ENCODE results near the gene TRIM28. TPM values are rescaled to one million over a fixed set of nuclear protein-coding genes. Genes with fewer than 3 reads are reported as not detected.

The TRIM28 gene
- total and polyA plus RNA-seq, 9 of the 15 experiments (the other 6 are each of a cell fraction or from before 2014, with no cell fraction given) = 12.1 to 797 (median 490) TPM

GRCh38 chr19:58519355-58520256, 24.3 kb upstream of the TRIM28 start, which contains the start of gene ZBTB45 (continued):
- TF ChIP-seq MAZ (CRISPR knock-in tag; conservative IDR thresholded peaks at IDR 0.05 in 1 of 2, IDR thresholded peaks at IDR 0.05 in 1 of 2) (peak; percentile 86 to 94), ETV6 (IDR thresholded peaks at IDR 0.05; ENCODE audit: borderline replicate concordance in 1 of 2, low read depth in 2 of 2, low read length in 1 of 2) (peak; percentile 19 to 83; a peak in 3 of 4 replicates), ETV6 (CRISPR knock-in tag; IDR thresholded peaks at IDR 0.05; ENCODE audit: borderline replicate concordance) (no peak; the same call in 1 of the 2 replicates), XRCC5 (IDR thresholded peaks at IDR 0.05; ENCODE audit: low read depth, low read length) (peak; percentile 99), MEF2D (tag; conservative IDR thresholded peaks at IDR 0.05; ENCODE audit: low read depth) (no peak), ZBTB34 (CRISPR knock-in tag; IDR thresholded peaks at IDR 0.05) (no peak), ARID3B (CRISPR knock-in tag; IDR thresholded peaks at IDR 0.05; ENCODE audit: borderline replicate concordance) (no peak), ZNF436 (CRISPR knock-in tag; IDR thresholded peaks at IDR 0.05) (no peak; the same call in 1 of the 2 replicates), ZFX (CRISPR knock-in tag; IDR thresholded peaks at IDR 0.05) (peak; percentile 100), ZNF263 (CRISPR knock-in tag; IDR thresholded peaks at IDR 0.05; ENCODE audit: borderline replicate concordance) (peak; percentile 79; the same call in 1 of the 2 replicates), NFIC (IDR thresholded peaks at IDR 0.05) (peak; percentile 73), FOXA3 (CRISPR knock-in tag; conservative IDR thresholded peaks at IDR 0.05 in 1 of 2, IDR thresholded peaks at IDR 0.05 in 1 of 2) (peak in 1 of 2 experiments; percentile 78; a peak in 2 of 4 replicates), HDAC6 (IDR thresholded peaks at IDR 0.05; ENCODE audit: low read depth, low read length) (no peak), DMBX1 (CRISPR knock-in tag; IDR thresholded peaks at IDR 0.05; ENCODE audit: borderline replicate concordance) (no peak), ZBTB12 (CRISPR knock-in tag; IDR thresholded peaks at IDR 0.05) (peak; percentile 68), PYGO2 (tag; IDR thresholded peaks at IDR 0.05) (no peak), E4F1 (CRISPR knock-in tag; IDR thresholded peaks at IDR 0.05; ENCODE audit: borderline replicate concordance) (no peak), ZNF507 (tag; conservative IDR thresholded peaks at IDR 0.05) (no peak), ZNF79 (CRISPR knock-in tag; IDR thresholded peaks at IDR 0.05; ENCODE audit: low read depth) (no peak), SMAD4 (CRISPR knock-in tag; conservative IDR thresholded peaks at IDR 0.05) (peak; percentile 99)

Data from K562 (cell line).